ENCODE measurements around the gene TMEM225B.
"Not testable (repeated sequence)": the region's sequence is repeated elsewhere in the genome, so short reads cannot be mapped to it uniquely, and the experiment has no call there.

GRCh38 chr7:99657879-99658278 is 59.8 kb downstream of the TMEM225B start:
- not testable (repeated sequence) for TF ChIP-seq CTCF (conservative IDR thresholded peaks at IDR 0.05; ENCODE audit: low read depth, low read length); EZH2 (IDR thresholded peaks at IDR 0.05; ENCODE audit: low read length, unreplicated experiment)

Data from PC-3 (cell line).